ENCODE results near the gene MAST4.
A peak's percentile ranks its signal among the peaks of the same experiment; 100 is the strongest.

The MAST4 gene

GRCh38 chr5:66595756-66596635 lies at the start of gene MAST4:
Gene MAST4, plus strand, starts transcription at chr5:66596393. Its CDS starts 263 bp downstream, at chr5:66596656.
- Histone ChIP-seq H3K4me1 (ENCODE audit: control insufficient read depth, insufficient read depth, low read length) (peaks cover 3% of the 10 kb centered on the region; the same call in 1 of the 2 replicates), H3K9me3 (ENCODE audit: control insufficient read depth, insufficient read depth, low read length) (no peaks in the 10 kb centered on the region), H3K9ac (ENCODE audit: low read depth, low read length) (no peak within 1 kb of the TSS), H3K27me3 (ENCODE audit: control insufficient read depth, insufficient read depth, low read length) (peaks cover 65% of the 10 kb centered on the region), H3K4me3 (ENCODE audit: low read depth, low read length) (peak within 1 kb of the TSS; percentile 81), H3K36me3 (ENCODE audit: control insufficient read depth, insufficient read depth, low read length) (no peaks in the 10 kb centered on the region), H3K27ac (ENCODE audit: low read depth, low read length) (no peak within 1 kb of the TSS)

- Histone ChIP-seq H3K4me3 (ENCODE audit: low read depth, low read length) (no peak overlapping the region), H3K9me3 (ENCODE audit: control insufficient read depth, insufficient read depth, low read length) (no peaks in the 10 kb centered on the region), H3K9ac (ENCODE audit: low read depth, low read length) (no peak overlapping the region), H3K36me3 (ENCODE audit: control insufficient read depth, insufficient read depth, low read length) (no peaks in the 10 kb centered on the region), H3K27ac (ENCODE audit: low read depth, low read length) (no peak overlapping the region), H3K4me1 (ENCODE audit: control insufficient read depth, insufficient read depth, low read length) (no peaks in the 10 kb centered on the region), H3K27me3 (ENCODE audit: control insufficient read depth, insufficient read depth, low read length) (no peaks in the 10 kb centered on the region)
Observed at GRCh38 chr5:66546541-66546940, 49.7 kb upstream of the MAST4 start.

GRCh38 chr5:66551338-66551737 lies 44.9 kb upstream of the MAST4 start:
- Histone ChIP-seq H3K4me1 (ENCODE audit: control insufficient read depth, insufficient read depth, low read length) (no peaks in the 10 kb centered on the region), H3K27me3 (ENCODE audit: control insufficient read depth, insufficient read depth, low read length) (no peaks in the 10 kb centered on the region), H3K9me3 (ENCODE audit: control insufficient read depth, insufficient read depth, low read length) (peaks cover 7% of the 10 kb centered on the region; the same call in 1 of the 2 replicates), H3K36me3 (ENCODE audit: control insufficient read depth, insufficient read depth, low read length) (no peaks in the 10 kb centered on the region), H3K9ac (ENCODE audit: low read depth, low read length) (no peak overlapping the region), H3K4me3 (ENCODE audit: low read depth, low read length) (no peak overlapping the region), H3K27ac (ENCODE audit: low read depth, low read length) (no peak overlapping the region)

GRCh38 chr5:66551945-66552344 lies 44.2 kb upstream of the MAST4 start:
- no peaks in the 10 kb centered on the region for H3K27me3 ChIP-seq (ENCODE audit: control insufficient read depth, insufficient read depth, low read length)
- peaks cover 7% of the 10 kb centered on the region; the same call in 1 of the 2 replicates for H3K9me3 ChIP-seq (ENCODE audit: control insufficient read depth, insufficient read depth, low read length)
- H3K4me1 ChIP-seq (ENCODE audit: control insufficient read depth, insufficient read depth, low read length) = no peaks in the 10 kb centered on the region
- no peaks in the 10 kb centered on the region for H3K36me3 ChIP-seq (ENCODE audit: control insufficient read depth, insufficient read depth, low read length)
- H3K4me3 ChIP-seq (ENCODE audit: low read depth, low read length) = no peak overlapping the region
- H3K27ac ChIP-seq (ENCODE audit: low read depth, low read length) = no peak overlapping the region
- no peak overlapping the region for H3K9ac ChIP-seq (ENCODE audit: low read depth, low read length)

GRCh38 chr5:66553368-66553912 lies 42.8 kb upstream of the MAST4 start:
- Histone ChIP-seq H3K4me3 (ENCODE audit: low read depth, low read length) (no peak overlapping the region), H3K9me3 (ENCODE audit: control insufficient read depth, insufficient read depth, low read length) (peaks cover 7% of the 10 kb centered on the region; the same call in 1 of the 2 replicates), H3K36me3 (ENCODE audit: control insufficient read depth, insufficient read depth, low read length) (no peaks in the 10 kb centered on the region), H3K4me1 (ENCODE audit: control insufficient read depth, insufficient read depth, low read length) (no peaks in the 10 kb centered on the region), H3K27ac (ENCODE audit: low read depth, low read length) (no peak overlapping the region), H3K9ac (ENCODE audit: low read depth, low read length) (no peak overlapping the region), H3K27me3 (ENCODE audit: control insufficient read depth, insufficient read depth, low read length) (no peaks in the 10 kb centered on the region)

GRCh38 chr5:66553916-66554575 lies 42.1 kb upstream of the MAST4 start:
- H3K9ac ChIP-seq (ENCODE audit: low read depth, low read length) = no peak overlapping the region

GRCh38 chr5:66554884-66555283 lies 41.3 kb upstream of the MAST4 start:
- Histone ChIP-seq H3K27me3 (ENCODE audit: control insufficient read depth, insufficient read depth, low read length) (no peaks in the 10 kb centered on the region), H3K4me3 (ENCODE audit: low read depth, low read length) (no peak overlapping the region), H3K9me3 (ENCODE audit: control insufficient read depth, insufficient read depth, low read length) (peaks cover 7% of the 10 kb centered on the region; the same call in 1 of the 2 replicates), H3K4me1 (ENCODE audit: control insufficient read depth, insufficient read depth, low read length) (no peaks in the 10 kb centered on the region), H3K36me3 (ENCODE audit: control insufficient read depth, insufficient read depth, low read length) (no peaks in the 10 kb centered on the region), H3K27ac (ENCODE audit: low read depth, low read length) (no peak overlapping the region), H3K9ac (ENCODE audit: low read depth, low read length) (no peak overlapping the region)

More at GRCh38 chr5:66553916-66554575, 42.1 kb upstream of the MAST4 start:
- Histone ChIP-seq H3K27me3 (ENCODE audit: control insufficient read depth, insufficient read depth, low read length) (no peaks in the 10 kb centered on the region), H3K27ac (ENCODE audit: low read depth, low read length) (no peak overlapping the region), H3K9me3 (ENCODE audit: control insufficient read depth, insufficient read depth, low read length) (peaks cover 7% of the 10 kb centered on the region; the same call in 1 of the 2 replicates), H3K36me3 (ENCODE audit: control insufficient read depth, insufficient read depth, low read length) (no peaks in the 10 kb centered on the region), H3K4me3 (ENCODE audit: low read depth, low read length) (no peak overlapping the region), H3K4me1 (ENCODE audit: control insufficient read depth, insufficient read depth, low read length) (no peaks in the 10 kb centered on the region)

- H3K4me3 ChIP-seq (ENCODE audit: low read depth, low read length) = no peak overlapping the region
Observed at GRCh38 chr5:66558560-66558959, 37.6 kb upstream of the MAST4 start.

GRCh38 chr5:66560371-66560770 lies 35.8 kb upstream of the MAST4 start:
- no peaks in the 10 kb centered on the region for H3K27me3 ChIP-seq (ENCODE audit: control insufficient read depth, insufficient read depth, low read length)
- peaks cover 5% of the 10 kb centered on the region for H3K4me1 ChIP-seq (ENCODE audit: control insufficient read depth, insufficient read depth, low read length)
- H3K27ac ChIP-seq (ENCODE audit: low read depth, low read length) = no peak overlapping the region
- H3K4me3 ChIP-seq (ENCODE audit: low read depth, low read length) = no peak overlapping the region
- H3K9me3 ChIP-seq (ENCODE audit: control insufficient read depth, insufficient read depth, low read length) = peaks cover under 1% of the 10 kb centered on the region; the same call in 1 of the 2 replicates
- H3K9ac ChIP-seq (ENCODE audit: low read depth, low read length) = no peak overlapping the region
- no peaks in the 10 kb centered on the region for H3K36me3 ChIP-seq (ENCODE audit: control insufficient read depth, insufficient read depth, low read length)

More at GRCh38 chr5:66558560-66558959, 37.6 kb upstream of the MAST4 start:
- peaks cover 7% of the 10 kb centered on the region; the same call in 1 of the 2 replicates for H3K9me3 ChIP-seq (ENCODE audit: control insufficient read depth, insufficient read depth, low read length)
- no peak overlapping the region for H3K27ac ChIP-seq (ENCODE audit: low read depth, low read length)
- H3K27me3 ChIP-seq (ENCODE audit: control insufficient read depth, insufficient read depth, low read length) = no peaks in the 10 kb centered on the region
- no peaks in the 10 kb centered on the region for H3K4me1 ChIP-seq (ENCODE audit: control insufficient read depth, insufficient read depth, low read length)
- no peaks in the 10 kb centered on the region for H3K36me3 ChIP-seq (ENCODE audit: control insufficient read depth, insufficient read depth, low read length)
- H3K9ac ChIP-seq (ENCODE audit: low read depth, low read length) = no peak overlapping the region

- H3K4me3 ChIP-seq (ENCODE audit: low read depth, low read length) = no peak overlapping the region; the same call in 1 of the 2 replicates
- H3K9ac ChIP-seq (ENCODE audit: low read depth, low read length) = no peak overlapping the region
- H3K9me3 ChIP-seq (ENCODE audit: control insufficient read depth, insufficient read depth, low read length) = no peaks in the 10 kb centered on the region
- H3K4me1 ChIP-seq (ENCODE audit: control insufficient read depth, insufficient read depth, low read length) = peaks cover 14% of the 10 kb centered on the region
- no peaks in the 10 kb centered on the region for H3K36me3 ChIP-seq (ENCODE audit: control insufficient read depth, insufficient read depth, low read length)
- H3K27ac ChIP-seq (ENCODE audit: low read depth, low read length) = no peak overlapping the region
- no peaks in the 10 kb centered on the region for H3K27me3 ChIP-seq (ENCODE audit: control insufficient read depth, insufficient read depth, low read length)
Observed at GRCh38 chr5:66561256-66561990, 34.8 kb upstream of the MAST4 start.
